Fibroblast of lung (primary cell): Measurements from ENCODE around the gene PTPN22. TPM values are rescaled to one million over a fixed set of nuclear protein-coding genes. Genes with fewer than 3 reads are reported as not detected.

Source experiments
- DNase-seq, 2 donors: peaks; one replicate each; pipeline versions ENCODE4 v3.0.0 to v3.0.0-alpha.2; 2010; ENCODE audit warnings: low read depth in 2 of 2
- H2AFZ ChIP-seq: 2 replicates; pipeline ENCODE4 v1.5.1; 2012; ENCODE audit warnings: low read length, control low read depth, inconsistent platforms
- H3K27ac ChIP-seq: 2 replicates; pipeline ENCODE4 v1.5.1; 2011; ENCODE audit warnings: low read length, control low read depth; ENCODE audit not compliant: insufficient read depth
- H3K27me3 ChIP-seq: 2 replicates; pipeline ENCODE4 v1.5.1; 2011; ENCODE audit warnings: mild to moderate bottlenecking, low read length; ENCODE audit not compliant: control insufficient read depth, insufficient read depth
- H3K36me3 ChIP-seq: 2 replicates; pipeline ENCODE4 v1.5.1; 2011; ENCODE audit warnings: low read length; ENCODE audit not compliant: control insufficient read depth, insufficient read depth
- H3K4me1 ChIP-seq: 2 replicates; pipeline ENCODE4 v1.5.1; 2011; ENCODE audit warnings: low read length; ENCODE audit not compliant: control insufficient read depth, insufficient read depth; ENCODE audit errors: extremely low read depth
- H3K4me2 ChIP-seq: 2 replicates; pipeline ENCODE4 v1.5.1; 2011; ENCODE audit warnings: low read length, control low read depth; ENCODE audit not compliant: insufficient read depth; ENCODE audit errors: extremely low read depth
- H3K4me3 ChIP-seq, 4 experiments: fragments of 200-600 bp in 1 of 4; sonication (generic) in 1 of 4; replicated peaks in 1 of 4; 2 replicates each; pipeline ENCODE4 v1.5.1; 2011 to 2016; ENCODE audit warnings: low read length in 4 of 4, low read depth in 3 of 4, mild to moderate bottlenecking in 3 of 4, control low read depth in 2 of 4, inconsistent platforms in 1 of 4, mixed read lengths in 1 of 4; ENCODE audit not compliant: insufficient read depth in 1 of 4; ENCODE audit errors: control extremely low read depth in 1 of 4
- H3K79me2 ChIP-seq: 2 replicates; pipeline ENCODE4 v1.5.1; 2012; ENCODE audit warnings: mild to moderate bottlenecking, low read length, inconsistent platforms; ENCODE audit not compliant: control insufficient read depth, insufficient read depth
- H3K9ac ChIP-seq: 2 replicates; pipeline ENCODE4 v1.5.1; 2011; ENCODE audit warnings: mild to moderate bottlenecking, low read length, control low read depth; ENCODE audit not compliant: insufficient read depth
- H3K9me3 ChIP-seq: 2 replicates; pipeline ENCODE4 v1.5.1; 2012; ENCODE audit warnings: low read depth, low read length; ENCODE audit not compliant: control insufficient read depth, insufficient read depth
- H4K20me1 ChIP-seq: 2 replicates; pipeline ENCODE4 v1.5.1; 2011; ENCODE audit warnings: low read length; ENCODE audit not compliant: control insufficient read depth, insufficient read depth; ENCODE audit errors: extremely low read depth
- EZH2 ChIP-seq: IDR thresholded peaks from 2 replicates; pipeline ENCODE4 v1.5.1; 2012; ENCODE audit warnings: low read length, control low read depth, mild to moderate bottlenecking; ENCODE audit errors: missing control alignments
- polyA plus RNA-seq, 2 donors: library from polyadenylated mRNA; depleted of rRNA in 1 of 2; stranded (reverse) in 1 of 2; unstranded in 1 of 2; fragments of >200 nt; gene quantifications; 2 replicates each; pipeline ENCODE4 v1.2.1, GENCODE V29; 2011 to 2012; ENCODE audit warnings: missing spikeins in 1 of 2
- total RNA-seq: library from RNA; depleted of rRNA; stranded (reverse); fragments of >200 nt; gene quantifications from 2 replicates; pipeline ENCODE4 v1.2.1, GENCODE V29; 2014
- TF ChIP-seq, protein P1 (sequence below), 2 donors: IDR thresholded peaks in 1 of 2; conservative IDR thresholded peaks in 1 of 2; 1 replicate in 1 of 2; 2 replicates in 1 of 2; pipeline ENCODE4 v1.5.1; 2011 to 2012; ENCODE audit warnings: low read length in 2 of 2, control low read depth in 1 of 2, inconsistent platforms in 1 of 2, low read depth in 1 of 2, mild to moderate bottlenecking in 1 of 2

The PTPN22 gene
- total and polyA plus RNA-seq, 2 donors (not counting 1 experiment from before 2014, with no cell fraction given) = 0.10 to 0.33 TPM

DNA sequence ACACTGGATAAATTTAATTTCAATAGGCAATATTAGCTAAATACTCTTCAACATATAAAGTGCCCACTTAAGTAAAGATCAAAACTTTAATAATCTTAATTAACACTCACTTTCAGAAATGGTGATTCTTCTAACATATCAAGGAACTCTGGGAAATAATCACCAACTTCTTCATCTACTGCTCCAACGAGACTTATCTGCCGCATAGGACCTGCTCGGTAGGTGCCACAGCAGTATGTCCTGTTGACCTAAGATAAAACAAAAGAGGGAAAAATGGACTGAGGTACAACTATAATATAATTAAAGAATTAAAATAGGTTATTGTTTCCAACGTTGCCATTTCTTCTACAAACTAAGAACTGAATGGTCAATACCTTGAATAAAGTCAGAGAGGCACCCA, 94.0 kb downstream of the PTPN22 start:
- H3K79me2 ChIP-seq = peaks cover 19% of the 10 kb centered on the region
- H3K9ac ChIP-seq = no peak overlapping the region
- no peaks in the 10 kb centered on the region for H3K36me3 ChIP-seq
- no peak overlapping the region for H2AFZ ChIP-seq
- TF ChIP-seq, protein P1, sequence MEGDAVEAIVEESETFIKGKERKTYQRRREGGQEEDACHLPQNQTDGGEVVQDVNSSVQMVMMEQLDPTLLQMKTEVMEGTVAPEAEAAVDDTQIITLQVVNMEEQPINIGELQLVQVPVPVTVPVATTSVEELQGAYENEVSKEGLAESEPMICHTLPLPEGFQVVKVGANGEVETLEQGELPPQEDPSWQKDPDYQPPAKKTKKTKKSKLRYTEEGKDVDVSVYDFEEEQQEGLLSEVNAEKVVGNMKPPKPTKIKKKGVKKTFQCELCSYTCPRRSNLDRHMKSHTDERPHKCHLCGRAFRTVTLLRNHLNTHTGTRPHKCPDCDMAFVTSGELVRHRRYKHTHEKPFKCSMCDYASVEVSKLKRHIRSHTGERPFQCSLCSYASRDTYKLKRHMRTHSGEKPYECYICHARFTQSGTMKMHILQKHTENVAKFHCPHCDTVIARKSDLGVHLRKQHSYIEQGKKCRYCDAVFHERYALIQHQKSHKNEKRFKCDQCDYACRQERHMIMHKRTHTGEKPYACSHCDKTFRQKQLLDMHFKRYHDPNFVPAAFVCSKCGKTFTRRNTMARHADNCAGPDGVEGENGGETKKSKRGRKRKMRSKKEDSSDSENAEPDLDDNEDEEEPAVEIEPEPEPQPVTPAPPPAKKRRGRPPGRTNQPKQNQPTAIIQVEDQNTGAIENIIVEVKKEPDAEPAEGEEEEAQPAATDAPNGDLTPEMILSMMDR (conservative IDR thresholded peaks at IDR 0.05 in 1 of 2, IDR thresholded peaks at IDR 0.05 in 1 of 2; ENCODE audit: low read depth in 1 of 2, low read length in 2 of 2) = no peak
- TF ChIP-seq EZH2 = no peak
- H3K4me2 ChIP-seq = no peak overlapping the region
- no peaks in the 10 kb centered on the region for H3K9me3 ChIP-seq
- no peak for DNase-seq
- H3K4me1 ChIP-seq = no peaks in the 10 kb centered on the region
- no peaks in the 10 kb centered on the region for H4K20me1 ChIP-seq
- no peaks in the 10 kb centered on the region for H3K27me3 ChIP-seq
- no peak overlapping the region for H3K27ac ChIP-seq
- no peak overlapping the region for H3K4me3 ChIP-seq

DNA sequence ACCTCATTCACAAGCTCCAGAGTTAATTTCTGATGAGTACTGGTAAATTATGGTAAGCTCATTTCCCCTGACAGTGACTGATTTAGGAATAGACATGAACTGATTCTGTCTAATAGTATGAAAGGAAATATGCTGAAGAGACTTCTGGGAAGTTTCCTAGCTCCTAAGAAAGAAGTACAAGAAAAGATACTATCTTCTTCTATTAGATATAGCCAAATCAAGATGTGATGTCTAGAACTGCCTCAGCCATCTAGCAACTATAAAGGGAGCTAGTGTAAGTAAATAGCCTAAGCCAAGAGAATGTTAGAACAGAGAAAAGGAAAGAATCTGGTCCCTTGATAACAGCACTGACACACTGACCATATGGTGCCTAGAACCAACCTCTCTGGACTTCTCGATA, 101.5 kb downstream of the PTPN22 start:
- no peak for DNase-seq

DNA sequence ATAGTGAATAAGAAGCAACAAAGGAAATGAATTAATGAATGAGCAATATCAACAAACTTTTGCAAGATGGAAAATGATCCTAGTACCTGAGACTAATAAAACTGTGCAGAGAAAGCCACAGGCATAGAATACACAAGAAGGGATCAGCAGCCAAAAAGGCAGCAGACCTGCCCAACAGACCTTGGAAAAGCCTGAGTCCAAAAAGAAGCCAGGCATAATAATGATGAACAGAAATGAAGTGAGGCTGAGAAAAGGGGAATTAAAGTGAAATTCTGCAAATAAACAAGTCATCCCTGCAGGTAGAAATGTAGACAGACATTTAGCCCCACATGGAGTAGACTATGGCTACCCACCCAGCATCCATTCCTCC, 101.9 kb downstream of the PTPN22 start:
- no peaks in the 10 kb centered on the region for H3K79me2 ChIP-seq
- H3K4me2 ChIP-seq = peak overlapping the region; percentile 59
- H3K9ac ChIP-seq = no peak overlapping the region
- H3K4me3 ChIP-seq = no peak overlapping the region
- H3K9me3 ChIP-seq = no peaks in the 10 kb centered on the region
- peaks cover 1% of the 10 kb centered on the region for H3K36me3 ChIP-seq
- no peak overlapping the region for H2AFZ ChIP-seq
- H4K20me1 ChIP-seq = no peaks in the 10 kb centered on the region
- no peaks in the 10 kb centered on the region for H3K4me1 ChIP-seq
- no peaks in the 10 kb centered on the region for H3K27me3 ChIP-seq
- DNase-seq = no peak
- H3K27ac ChIP-seq = no peak overlapping the region
- TF ChIP-seq EZH2 = no peak
- TF ChIP-seq, protein P1 (conservative IDR thresholded peaks at IDR 0.05 in 1 of 2, IDR thresholded peaks at IDR 0.05 in 1 of 2; ENCODE audit: low read depth in 1 of 2, low read length in 2 of 2) = no peak

More for the DNA sequence above, 101.5 kb downstream of the PTPN22 start:
- Histone ChIP-seq H3K4me1 (no peaks in the 10 kb centered on the region), H3K36me3 (peaks cover 1% of the 10 kb centered on the region), H3K4me2 (no peak overlapping the region), H4K20me1 (no peaks in the 10 kb centered on the region), H3K27me3 (no peaks in the 10 kb centered on the region), H3K4me3 (no peak overlapping the region), H3K27ac (no peak overlapping the region), H3K9ac (no peak overlapping the region), H2AFZ (no peak overlapping the region), H3K79me2 (no peaks in the 10 kb centered on the region), H3K9me3 (no peaks in the 10 kb centered on the region)
- TF ChIP-seq, protein P1 (conservative IDR thresholded peaks at IDR 0.05 in 1 of 2, IDR thresholded peaks at IDR 0.05 in 1 of 2; ENCODE audit: low read depth in 1 of 2, low read length in 2 of 2) = no peak
- TF ChIP-seq EZH2 = no peak
